Measurements from ENCODE around the gene EVX2.

DNA sequence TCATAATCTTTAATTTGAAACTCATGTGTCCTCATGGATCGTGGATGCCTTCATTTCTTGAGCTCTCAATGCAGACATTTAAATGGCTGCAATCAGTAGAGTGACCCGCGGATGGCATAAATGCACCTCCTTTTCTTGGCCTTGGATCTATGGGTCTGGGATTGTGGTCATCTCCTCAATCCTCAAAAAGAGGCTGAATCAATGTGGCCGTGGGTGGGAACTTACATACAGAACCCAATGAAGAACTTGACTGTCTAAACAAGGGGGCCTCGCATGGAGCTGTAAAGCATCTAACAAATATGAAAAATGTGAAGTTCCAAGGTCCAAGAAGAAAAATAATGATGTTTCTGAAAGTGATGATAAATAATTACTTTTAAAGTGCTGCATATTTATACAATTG, 11.7 kb upstream of the EVX2 start:
- TF ChIP-seq, protein P1, sequence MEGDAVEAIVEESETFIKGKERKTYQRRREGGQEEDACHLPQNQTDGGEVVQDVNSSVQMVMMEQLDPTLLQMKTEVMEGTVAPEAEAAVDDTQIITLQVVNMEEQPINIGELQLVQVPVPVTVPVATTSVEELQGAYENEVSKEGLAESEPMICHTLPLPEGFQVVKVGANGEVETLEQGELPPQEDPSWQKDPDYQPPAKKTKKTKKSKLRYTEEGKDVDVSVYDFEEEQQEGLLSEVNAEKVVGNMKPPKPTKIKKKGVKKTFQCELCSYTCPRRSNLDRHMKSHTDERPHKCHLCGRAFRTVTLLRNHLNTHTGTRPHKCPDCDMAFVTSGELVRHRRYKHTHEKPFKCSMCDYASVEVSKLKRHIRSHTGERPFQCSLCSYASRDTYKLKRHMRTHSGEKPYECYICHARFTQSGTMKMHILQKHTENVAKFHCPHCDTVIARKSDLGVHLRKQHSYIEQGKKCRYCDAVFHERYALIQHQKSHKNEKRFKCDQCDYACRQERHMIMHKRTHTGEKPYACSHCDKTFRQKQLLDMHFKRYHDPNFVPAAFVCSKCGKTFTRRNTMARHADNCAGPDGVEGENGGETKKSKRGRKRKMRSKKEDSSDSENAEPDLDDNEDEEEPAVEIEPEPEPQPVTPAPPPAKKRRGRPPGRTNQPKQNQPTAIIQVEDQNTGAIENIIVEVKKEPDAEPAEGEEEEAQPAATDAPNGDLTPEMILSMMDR (conservative IDR thresholded peaks at IDR 0.05): no peak
- no peak for TF ChIP-seq EZH2 (IDR thresholded peaks at IDR 0.05; ENCODE audit: low read depth)
